ENCODE measurements around the gene SNUPN. TPM values are rescaled to one million over a fixed set of nuclear protein-coding genes. Genes with fewer than 3 reads are reported as not detected.

SNUPN gene
- total RNA-seq, 2 donors from 2014 or later, result 7.0 to 11.2 TPM

DNA sequence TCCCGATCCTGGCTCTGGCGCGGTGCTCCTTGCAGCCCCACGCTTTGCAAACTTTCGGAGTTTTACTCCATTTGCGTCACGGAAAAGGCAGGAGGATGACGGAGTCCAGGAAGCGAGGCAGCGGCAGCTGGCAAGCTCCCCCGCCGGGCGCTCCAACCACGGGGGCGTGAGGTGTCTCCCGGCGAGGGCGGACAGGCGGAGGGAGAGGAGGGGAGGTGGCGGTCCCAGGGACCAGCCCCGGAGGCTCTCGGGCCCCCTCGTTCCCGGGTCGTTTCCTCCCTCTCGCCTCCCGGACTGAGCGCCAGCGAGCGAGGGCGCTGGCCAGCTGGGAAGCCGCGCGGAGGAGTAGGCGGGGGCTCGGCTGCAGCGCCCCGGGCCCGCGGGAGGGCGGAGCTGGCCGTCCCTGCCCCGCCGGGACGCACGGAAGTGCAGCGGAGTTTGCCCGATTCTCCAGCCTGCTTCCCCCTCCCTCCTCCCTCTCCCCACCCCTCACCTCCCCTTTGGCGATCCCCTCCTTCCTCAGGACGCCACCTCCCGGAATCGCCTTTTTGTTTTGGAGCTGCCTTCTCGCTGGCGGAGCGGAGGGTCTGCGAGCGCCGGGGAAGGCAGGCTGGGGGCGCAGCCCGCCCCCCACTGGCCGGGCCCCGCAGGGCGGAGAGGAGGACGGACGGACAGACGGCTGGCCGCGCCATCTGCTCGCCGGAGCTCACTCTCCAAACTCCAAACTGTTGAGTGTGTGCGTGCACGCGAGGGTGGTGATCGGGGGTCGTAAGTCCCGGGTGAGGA, 22.0 kb upstream of the SNUPN start, which contains the start of gene SNX33:
TSS of gene SNX33 (plus strand) at position 543 of the 786 bp plus-strand sequence. CDS start 1,191 bp downstream, outside the sequence.
- Histone ChIP-seq H3K4me3 (peak within 1 kb of the TSS; percentile 61 to 74), H3K4me1 (peaks cover 52% of the 10 kb centered on the region), H3K9me3 (no peaks in the 10 kb centered on the region), H3K27me3 (no peaks in the 10 kb centered on the region), H3K27ac (peak within 1 kb of the TSS; percentile 96 to 99 (median 98)), H3K36me3 (replicated peaks in 1 of 2; ENCODE audit: insufficient read depth in 1 of 2, low read depth in 2 of 2) (no peaks in the 10 kb centered on the region)
- DNase-seq (peak; percentile 85 to 88 (median 88)), ATAC-seq (peak; percentile 86)
- WGBS, 2 donors, result 0% methylated on average over 27 to 76 of the region's 76 CpGs
- TF ChIP-seq, protein P1, sequence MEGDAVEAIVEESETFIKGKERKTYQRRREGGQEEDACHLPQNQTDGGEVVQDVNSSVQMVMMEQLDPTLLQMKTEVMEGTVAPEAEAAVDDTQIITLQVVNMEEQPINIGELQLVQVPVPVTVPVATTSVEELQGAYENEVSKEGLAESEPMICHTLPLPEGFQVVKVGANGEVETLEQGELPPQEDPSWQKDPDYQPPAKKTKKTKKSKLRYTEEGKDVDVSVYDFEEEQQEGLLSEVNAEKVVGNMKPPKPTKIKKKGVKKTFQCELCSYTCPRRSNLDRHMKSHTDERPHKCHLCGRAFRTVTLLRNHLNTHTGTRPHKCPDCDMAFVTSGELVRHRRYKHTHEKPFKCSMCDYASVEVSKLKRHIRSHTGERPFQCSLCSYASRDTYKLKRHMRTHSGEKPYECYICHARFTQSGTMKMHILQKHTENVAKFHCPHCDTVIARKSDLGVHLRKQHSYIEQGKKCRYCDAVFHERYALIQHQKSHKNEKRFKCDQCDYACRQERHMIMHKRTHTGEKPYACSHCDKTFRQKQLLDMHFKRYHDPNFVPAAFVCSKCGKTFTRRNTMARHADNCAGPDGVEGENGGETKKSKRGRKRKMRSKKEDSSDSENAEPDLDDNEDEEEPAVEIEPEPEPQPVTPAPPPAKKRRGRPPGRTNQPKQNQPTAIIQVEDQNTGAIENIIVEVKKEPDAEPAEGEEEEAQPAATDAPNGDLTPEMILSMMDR (IDR thresholded peaks at IDR 0.05), result peak in 5 of 7 experiments; percentile 30 to 56 (median 44)
- peak; percentile 89 to 91 (median 91) for TF ChIP-seq POLR2A (IDR thresholded peaks at IDR 0.05)
- intact Hi-C loops (cut with DNase I), result no loop called here

DNA sequence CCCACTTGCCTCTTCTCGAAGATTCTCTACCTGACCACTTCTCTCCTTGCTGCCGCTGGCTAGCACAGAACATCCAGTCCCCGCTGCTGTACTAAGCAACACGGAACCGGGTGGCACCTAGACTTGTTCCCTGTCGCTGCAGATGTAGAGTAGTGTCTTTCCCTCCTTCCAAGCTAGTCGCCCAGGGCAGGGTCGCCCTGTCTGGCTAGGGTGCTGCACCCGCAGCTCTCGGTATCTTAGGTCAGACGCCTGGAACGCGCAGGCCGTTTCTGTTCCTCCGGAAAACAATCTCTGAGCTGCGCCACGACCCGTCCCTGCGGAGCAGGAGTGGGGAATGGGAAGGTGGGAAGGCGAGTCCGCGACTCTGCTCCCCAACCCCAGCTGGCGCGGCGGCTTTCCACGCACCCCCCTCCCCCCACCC, 21.4 kb upstream of the SNUPN start:
- H3K36me3 ChIP-seq (replicated peaks in 1 of 2; ENCODE audit: insufficient read depth in 1 of 2, low read depth in 2 of 2), result no peaks in the 10 kb centered on the region
- H3K27ac ChIP-seq, result peak overlapping the region; percentile 96 to 99 (median 98)
- no peaks in the 10 kb centered on the region for H3K9me3 ChIP-seq
- H3K4me3 ChIP-seq, result peak overlapping the region; percentile 61 to 74
- ATAC-seq (peak; percentile 36), DNase-seq (peak; percentile 63 to 74 (median 70))
- H3K27me3 ChIP-seq, result no peaks in the 10 kb centered on the region
- WGBS, 2 donors, result 0 to 1% methylated on average over 8 to 26 of the region's 26 CpGs
- peak; percentile 11 to 69 (median 44) for TF ChIP-seq POLR2A (IDR thresholded peaks at IDR 0.05)
- TF ChIP-seq, protein P1 (IDR thresholded peaks at IDR 0.05), result peak in 1 of 7 experiments; percentile 1
- intact Hi-C loops (cut with DNase I), result no loop called here
- H3K4me1 ChIP-seq, result peaks cover 48% of the 10 kb centered on the region

DNA sequence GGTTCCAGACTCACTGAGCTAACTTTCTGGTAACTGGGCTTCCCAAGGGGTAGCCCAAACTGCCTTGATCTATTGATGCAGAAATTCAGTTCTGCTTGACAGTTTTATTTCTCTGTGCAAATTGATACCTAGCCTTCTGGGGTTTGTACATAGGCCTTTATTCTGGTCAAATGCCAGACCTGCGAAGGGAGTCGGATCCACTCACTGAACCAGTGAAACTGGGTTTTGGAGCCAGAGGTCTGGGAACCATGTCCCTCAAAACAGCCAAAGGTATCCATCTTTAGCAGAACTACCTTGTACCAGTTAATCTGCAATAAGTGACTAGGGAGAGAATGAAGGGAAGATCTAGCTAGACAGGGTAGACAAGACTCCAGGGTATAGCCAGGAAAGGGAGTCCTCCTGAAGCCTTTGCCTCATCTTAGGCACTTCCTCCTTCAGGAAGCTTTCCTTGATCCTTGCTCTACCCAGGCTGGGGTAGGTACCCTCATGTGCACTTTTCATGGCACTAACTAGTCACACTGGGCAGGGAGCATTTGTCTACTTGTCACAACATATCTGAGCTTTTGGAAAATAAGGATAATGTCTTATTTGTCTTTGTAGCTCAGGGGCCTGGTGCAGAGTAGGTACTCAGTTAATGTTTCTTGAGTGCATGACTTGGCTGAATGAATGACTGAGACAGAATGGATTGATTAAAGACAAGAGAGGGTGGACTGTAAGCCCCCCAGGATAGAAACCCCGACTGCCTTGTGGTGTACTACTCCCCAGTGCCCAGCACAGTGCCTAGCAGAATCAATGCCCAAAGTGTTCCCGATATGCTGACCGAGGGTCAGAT, 20.8 kb upstream of the SNUPN start:
- DNase-seq (no peak), ATAC-seq (no peak)
- Histone ChIP-seq H3K27me3 (no peaks in the 10 kb centered on the region), H3K4me1 (peaks cover 47% of the 10 kb centered on the region), H3K4me3 (peak overlapping the region; percentile 61 to 74), H3K36me3 (replicated peaks in 1 of 2; ENCODE audit: insufficient read depth in 1 of 2, low read depth in 2 of 2) (no peaks in the 10 kb centered on the region), H3K27ac (peak overlapping the region; percentile 96 to 99 (median 98)), H3K9me3 (no peaks in the 10 kb centered on the region)
- TF ChIP-seq, protein P1 (IDR thresholded peaks at IDR 0.05), result no peak
- TF ChIP-seq POLR2A (IDR thresholded peaks at IDR 0.05), result no peak
- intact Hi-C loops (cut with DNase I), result no loop called here
- WGBS, 2 donors, result 6 to 14% methylated on average over 5 of the region's 5 CpGs

DNA sequence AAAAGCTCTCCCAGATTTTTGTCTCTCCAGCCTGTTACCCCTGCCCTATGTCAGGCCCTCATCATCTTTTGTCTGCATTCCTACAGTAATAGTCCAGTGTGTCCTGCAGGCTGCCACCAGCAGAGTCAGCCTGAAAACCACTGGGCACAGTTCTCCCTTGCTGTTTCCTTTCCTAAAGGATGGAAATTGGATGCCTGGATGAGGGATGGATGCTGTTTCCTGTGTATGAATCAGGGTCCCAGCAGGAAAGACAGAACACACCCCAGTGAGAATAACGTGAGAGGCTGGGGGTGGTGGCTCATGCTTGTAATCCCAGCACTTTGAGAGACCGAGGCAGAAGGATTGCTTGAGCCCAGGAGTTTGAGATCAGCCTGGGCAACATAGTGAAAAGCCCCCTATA, 18.9 kb upstream of the SNUPN start:
- 82 to 86% methylated on average over 2 of the region's 2 CpGs for WGBS, 2 donors
- intact Hi-C loops (cut with DNase I), result no loop called here
- ATAC-seq, result no peak

More for the DNA sequence above, 18.9 kb upstream of the SNUPN start:
- no peak for DNase-seq
- TF ChIP-seq, protein P1 (IDR thresholded peaks at IDR 0.05), result no peak
- TF ChIP-seq POLR2A (IDR thresholded peaks at IDR 0.05), result no peak
- H3K9me3 ChIP-seq, result no peaks in the 10 kb centered on the region
- no peaks in the 10 kb centered on the region for H3K36me3 ChIP-seq (replicated peaks in 1 of 2; ENCODE audit: insufficient read depth in 1 of 2, low read depth in 2 of 2)
- H3K4me1 ChIP-seq, result peaks cover 32% of the 10 kb centered on the region
- H3K27ac ChIP-seq, result no peak overlapping the region
- H3K4me3 ChIP-seq, result no peak overlapping the region
- H3K27me3 ChIP-seq, result no peaks in the 10 kb centered on the region

Measured in body of pancreas (tissue), 4 donors.